GM12875 (cell line): ENCODE measurements around the gene LZIC.
A peak's percentile ranks its signal among the peaks of the same experiment; 100 is the strongest.

Experiments used
- H3K4me3 ChIP-seq: one replicate; pipeline ENCODE4 v1.5.1; 2011; ENCODE audit warnings: low read depth, low read length, control low read depth
- CTCF ChIP-seq: IDR thresholded peaks from 2 replicates; pipeline ENCODE4 v1.5.1; 2011; ENCODE audit warnings: low read depth, mild to moderate bottlenecking, control low read depth, inconsistent platforms, low read length, moderate library complexity, borderline replicate concordance; ENCODE audit not compliant: insufficient read depth

The LZIC gene

GRCh38 chr1:9960011-9960410, 16.8 kb upstream of the LZIC start:
- TF ChIP-seq CTCF: no peak
- H3K4me3 ChIP-seq: no peak overlapping the region

GRCh38 chr1:9957726-9958125, 14.5 kb upstream of the LZIC start:
- no peak for TF ChIP-seq CTCF
- no peak overlapping the region for H3K4me3 ChIP-seq

- TF ChIP-seq CTCF: no peak
- no peak overlapping the region for H3K4me3 ChIP-seq
Observed at GRCh38 chr1:9946315-9946714, 3.1 kb upstream of the LZIC start.

GRCh38 chr1:9942399-9942938, 722 bp downstream of the LZIC start:
- peak; percentile 29; the same call in 1 of the 2 replicates for TF ChIP-seq CTCF
- H3K4me3 ChIP-seq: peak overlapping the region; percentile 91

GRCh38 chr1:9929431-9930385, 13.5 kb downstream of the LZIC start:
- TF ChIP-seq CTCF: no peak
- H3K4me3 ChIP-seq: no peak overlapping the region

GRCh38 chr1:9927259-9927658, 15.9 kb downstream of the LZIC start:
- no peak overlapping the region for H3K4me3 ChIP-seq
- TF ChIP-seq CTCF: no peak

GRCh38 chr1:9922342-9922741, 20.8 kb downstream of the LZIC start:
- H3K4me3 ChIP-seq: no peak overlapping the region
- TF ChIP-seq CTCF: no peak
